ENCODE data around the gene CLMP. TPM values are rescaled to one million over a fixed set of nuclear protein-coding genes. Genes with fewer than 3 reads are reported as not detected.

CLMP gene
- polyA plus RNA-seq, 3 donors = 0.33 TPM; not detected in 2

GRCh38 chr11:123164732-123165450, 30.2 kb downstream of the CLMP start:
- Mint-ChIP-seq H3K9me3 (no peaks in the 10 kb centered on the region), H3K4me3 (no peak overlapping the region), H3K27ac (no peak overlapping the region), H3K27me3 (ENCODE audit: low read depth in 3 of 3) (peaks cover 0 to 5% (median 4%) of the 10 kb centered on the region in 3 donors), H3K4me1 (no peaks in the 10 kb centered on the region), H3K36me3 (no peaks in the 10 kb centered on the region)
- Histone ChIP-seq H3K27ac (ENCODE audit: low read depth in 1 of 2, low read length in 2 of 2) (no peak overlapping the region), H3K79me2 (ENCODE audit: insufficient read depth, low read length) (no peaks in the 10 kb centered on the region), H3K9me3 (replicated peaks in 1 of 2; ENCODE audit: control insufficient read depth in 1 of 2, insufficient read depth in 1 of 2, low read length in 2 of 2) (no peaks in the 10 kb centered on the region), H3K4me1 (ENCODE audit: control insufficient read depth in 1 of 2, insufficient read depth in 2 of 2, low read length in 2 of 2) (no peaks in the 10 kb centered on the region), H3K4me2 (replicated peaks; ENCODE audit: extremely low read depth, low read length, poor library complexity, severe bottlenecking) (no peak overlapping the region), H2AFZ (ENCODE audit: insufficient read depth, low read depth, low read length, poor library complexity, severe bottlenecking) (no peak overlapping the region), H4K20me1 (ENCODE audit: insufficient read depth, low read length) (no peaks in the 10 kb centered on the region), H3K27me3 (ENCODE audit: control insufficient read depth in 2 of 2, insufficient read depth in 2 of 2, low read length in 2 of 2) (no peaks in the 10 kb centered on the region), H3K9ac (ENCODE audit: insufficient read depth, low read length, poor library complexity, severe bottlenecking) (no peak overlapping the region), H3K4me3 (replicated peaks in 1 of 3; ENCODE audit: low read depth in 2 of 3, low read length in 3 of 3) (no peak overlapping the region), H3K36me3 (replicated peaks in 1 of 2; ENCODE audit: control insufficient read depth in 1 of 2, insufficient read depth in 2 of 2, low read length in 2 of 2) (no peaks in the 10 kb centered on the region)
- intact Hi-C loops (cut with micrococcal nuclease) = no loop called here
- DNase-seq = no peak
- no peak for TF ChIP-seq CTCF (IDR thresholded peaks at IDR 0.05)
- WGBS (ENCODE audit: insufficient coverage) = 97% methylated on average over 5 of the region's 7 CpGs

GRCh38 chr11:123163621-123164020, 31.4 kb downstream of the CLMP start:
- Mint-ChIP-seq H3K27ac (no peak overlapping the region), H3K27me3 (ENCODE audit: low read depth in 3 of 3) (peaks cover 0 to 6% (median under 1%) of the 10 kb centered on the region in 3 donors), H3K36me3 (no peaks in the 10 kb centered on the region), H3K4me1 (no peaks in the 10 kb centered on the region), H3K9me3 (no peaks in the 10 kb centered on the region), H3K4me3 (no peak overlapping the region)
- Histone ChIP-seq H3K27me3 (ENCODE audit: control insufficient read depth in 2 of 2, insufficient read depth in 2 of 2, low read length in 2 of 2) (no peaks in the 10 kb centered on the region), H2AFZ (ENCODE audit: insufficient read depth, low read depth, low read length, poor library complexity, severe bottlenecking) (no peak overlapping the region), H3K9me3 (replicated peaks in 1 of 2; ENCODE audit: control insufficient read depth in 1 of 2, insufficient read depth in 1 of 2, low read length in 2 of 2) (no peaks in the 10 kb centered on the region), H3K27ac (ENCODE audit: low read depth in 1 of 2, low read length in 2 of 2) (no peak overlapping the region), H4K20me1 (ENCODE audit: insufficient read depth, low read length) (no peaks in the 10 kb centered on the region), H3K4me3 (replicated peaks in 1 of 3; ENCODE audit: low read depth in 2 of 3, low read length in 3 of 3) (no peak overlapping the region), H3K4me1 (ENCODE audit: control insufficient read depth in 1 of 2, insufficient read depth in 2 of 2, low read length in 2 of 2) (no peaks in the 10 kb centered on the region), H3K4me2 (replicated peaks; ENCODE audit: extremely low read depth, low read length, poor library complexity, severe bottlenecking) (no peak overlapping the region), H3K9ac (ENCODE audit: insufficient read depth, low read length, poor library complexity, severe bottlenecking) (no peak overlapping the region), H3K79me2 (ENCODE audit: insufficient read depth, low read length) (no peaks in the 10 kb centered on the region), H3K36me3 (replicated peaks in 1 of 2; ENCODE audit: control insufficient read depth in 1 of 2, insufficient read depth in 2 of 2, low read length in 2 of 2) (no peaks in the 10 kb centered on the region)
- no peak for TF ChIP-seq CTCF (IDR thresholded peaks at IDR 0.05)
- intact Hi-C loops (cut with micrococcal nuclease) = no loop called here
- 95% methylated on average over 2 of the region's 4 CpGs for WGBS (ENCODE audit: insufficient coverage)
- no peak for DNase-seq
